ENCODE data around the gene CCDC102A.

DNA sequence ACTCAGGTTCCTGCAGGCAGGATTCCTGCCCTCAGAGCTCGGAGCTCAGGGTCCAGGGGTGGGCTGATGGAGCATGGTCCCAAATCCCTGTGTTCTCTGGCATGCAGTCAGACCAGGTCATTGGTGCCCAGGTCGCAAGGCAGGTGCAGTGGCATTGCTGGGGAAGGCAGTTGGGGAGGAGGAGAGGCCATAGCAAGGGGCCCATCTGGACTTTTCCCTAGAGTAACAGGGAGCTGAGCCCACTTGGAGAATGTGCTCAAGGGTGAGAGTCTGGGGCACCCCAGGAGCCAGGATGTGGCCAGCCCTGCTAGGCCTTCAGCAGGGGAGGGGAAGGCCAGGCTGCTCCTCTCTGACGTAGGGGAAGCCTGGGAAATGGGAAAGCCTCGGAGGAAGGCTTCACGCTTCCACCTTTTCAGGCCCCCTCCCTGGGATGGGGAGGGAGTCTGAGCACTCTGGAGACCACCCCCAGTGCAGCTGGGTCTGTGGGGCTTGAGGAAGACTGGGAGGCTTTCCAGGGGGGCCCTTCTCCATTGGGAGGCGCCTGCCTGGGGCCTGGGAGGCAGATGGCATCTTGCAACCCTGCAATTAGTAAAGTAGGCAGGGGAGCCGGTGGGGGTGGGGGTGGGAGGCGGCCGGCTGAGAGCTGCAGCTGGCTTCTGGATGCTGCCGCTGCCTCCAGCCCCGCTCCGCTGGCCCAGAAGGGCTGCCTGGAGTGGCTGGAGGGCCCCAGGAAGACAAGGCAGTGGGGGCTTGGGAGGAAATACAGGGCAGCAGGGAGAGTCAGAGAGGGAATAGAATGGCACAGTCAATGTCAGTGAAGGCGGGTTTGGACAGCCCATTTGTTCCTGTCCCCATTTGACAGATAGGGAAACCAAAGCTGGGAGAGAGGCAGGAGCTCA is 29.0 kb downstream of the CCDC102A start:
- TF ChIP-seq, protein P1, sequence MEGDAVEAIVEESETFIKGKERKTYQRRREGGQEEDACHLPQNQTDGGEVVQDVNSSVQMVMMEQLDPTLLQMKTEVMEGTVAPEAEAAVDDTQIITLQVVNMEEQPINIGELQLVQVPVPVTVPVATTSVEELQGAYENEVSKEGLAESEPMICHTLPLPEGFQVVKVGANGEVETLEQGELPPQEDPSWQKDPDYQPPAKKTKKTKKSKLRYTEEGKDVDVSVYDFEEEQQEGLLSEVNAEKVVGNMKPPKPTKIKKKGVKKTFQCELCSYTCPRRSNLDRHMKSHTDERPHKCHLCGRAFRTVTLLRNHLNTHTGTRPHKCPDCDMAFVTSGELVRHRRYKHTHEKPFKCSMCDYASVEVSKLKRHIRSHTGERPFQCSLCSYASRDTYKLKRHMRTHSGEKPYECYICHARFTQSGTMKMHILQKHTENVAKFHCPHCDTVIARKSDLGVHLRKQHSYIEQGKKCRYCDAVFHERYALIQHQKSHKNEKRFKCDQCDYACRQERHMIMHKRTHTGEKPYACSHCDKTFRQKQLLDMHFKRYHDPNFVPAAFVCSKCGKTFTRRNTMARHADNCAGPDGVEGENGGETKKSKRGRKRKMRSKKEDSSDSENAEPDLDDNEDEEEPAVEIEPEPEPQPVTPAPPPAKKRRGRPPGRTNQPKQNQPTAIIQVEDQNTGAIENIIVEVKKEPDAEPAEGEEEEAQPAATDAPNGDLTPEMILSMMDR (IDR thresholded peaks at IDR 0.05), result no peak
- TF ChIP-seq POLR2A (IDR thresholded peaks at IDR 0.05), result no peak

Measured in uterus (tissue), 2 donors.